Measurements from ENCODE around the gene AJAP1. TPM values are rescaled to one million over a fixed set of nuclear protein-coding genes. Genes with fewer than 3 reads are reported as not detected.
A peak's percentile ranks its signal among the peaks of the same experiment; 100 is the strongest.

AJAP1 gene
- polyA plus RNA-seq, 1 donor from 2014 or later = 7.9 TPM

DNA sequence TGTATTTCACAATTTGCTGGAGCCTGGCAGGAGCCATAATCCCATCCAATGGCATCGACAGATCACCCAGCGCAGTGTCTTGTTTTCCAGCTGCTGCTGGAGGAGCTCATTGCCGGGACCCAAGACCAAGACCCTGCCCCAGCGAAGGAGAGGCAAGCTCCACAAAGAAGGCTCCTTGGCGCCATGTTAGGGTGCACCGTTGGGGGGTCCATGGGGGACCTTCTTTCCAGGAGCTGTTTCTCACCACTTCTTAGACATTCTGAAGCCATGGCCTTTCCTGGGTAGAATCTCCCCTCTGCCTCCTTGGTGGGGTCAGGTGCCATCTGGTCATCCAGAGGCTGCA lies 31.1 kb downstream of the AJAP1 start:
- no peaks in the 10 kb centered on the region for H4K20me1 ChIP-seq (ENCODE audit: insufficient read depth)
- H3K4me3 ChIP-seq (ENCODE audit: low read length) = no peak overlapping the region
- H3F3A ChIP-seq (ENCODE audit: insufficient read depth, low read length, poor library complexity, severe bottlenecking) = no peaks in the 10 kb centered on the region
- no peaks in the 10 kb centered on the region for H3K79me2 ChIP-seq (replicated peaks; ENCODE audit: insufficient read depth, low read length)
- H3K36me3 ChIP-seq (ENCODE audit: insufficient read depth, low read length) = no peaks in the 10 kb centered on the region
- peak overlapping the region; percentile 65 for H3K27ac ChIP-seq (ENCODE audit: low read length)
- TF ChIP-seq TAF1 (IDR thresholded peaks at IDR 0.05; ENCODE audit: low read depth) (no peak), EZH2 (IDR thresholded peaks at IDR 0.05; ENCODE audit: borderline replicate concordance, insufficient read depth, low read length, poor library complexity, severe bottlenecking) (no peak), SMC3 (conservative IDR thresholded peaks at IDR 0.05; ENCODE audit: poor library complexity) (no peak), RAD21 (conservative IDR thresholded peaks at IDR 0.05) (peak; percentile 2)
- TF ChIP-seq, protein P1, sequence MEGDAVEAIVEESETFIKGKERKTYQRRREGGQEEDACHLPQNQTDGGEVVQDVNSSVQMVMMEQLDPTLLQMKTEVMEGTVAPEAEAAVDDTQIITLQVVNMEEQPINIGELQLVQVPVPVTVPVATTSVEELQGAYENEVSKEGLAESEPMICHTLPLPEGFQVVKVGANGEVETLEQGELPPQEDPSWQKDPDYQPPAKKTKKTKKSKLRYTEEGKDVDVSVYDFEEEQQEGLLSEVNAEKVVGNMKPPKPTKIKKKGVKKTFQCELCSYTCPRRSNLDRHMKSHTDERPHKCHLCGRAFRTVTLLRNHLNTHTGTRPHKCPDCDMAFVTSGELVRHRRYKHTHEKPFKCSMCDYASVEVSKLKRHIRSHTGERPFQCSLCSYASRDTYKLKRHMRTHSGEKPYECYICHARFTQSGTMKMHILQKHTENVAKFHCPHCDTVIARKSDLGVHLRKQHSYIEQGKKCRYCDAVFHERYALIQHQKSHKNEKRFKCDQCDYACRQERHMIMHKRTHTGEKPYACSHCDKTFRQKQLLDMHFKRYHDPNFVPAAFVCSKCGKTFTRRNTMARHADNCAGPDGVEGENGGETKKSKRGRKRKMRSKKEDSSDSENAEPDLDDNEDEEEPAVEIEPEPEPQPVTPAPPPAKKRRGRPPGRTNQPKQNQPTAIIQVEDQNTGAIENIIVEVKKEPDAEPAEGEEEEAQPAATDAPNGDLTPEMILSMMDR (IDR thresholded peaks at IDR 0.05; ENCODE audit: poor library complexity, severe bottlenecking) = no peak
- H2AFZ ChIP-seq (ENCODE audit: low read depth, low read length) = no peak overlapping the region
- no peak overlapping the region for H3K9ac ChIP-seq (ENCODE audit: low read length)
- no peaks in the 10 kb centered on the region for H3K9me2 ChIP-seq (ENCODE audit: insufficient read depth, low read length)
- H3K9me3 ChIP-seq (ENCODE audit: low read length) = no peaks in the 10 kb centered on the region
- H3K27me3 ChIP-seq (ENCODE audit: insufficient read depth, low read depth, low read length) = no peaks in the 10 kb centered on the region
- H3K4me2 ChIP-seq (ENCODE audit: low read length) = no peak overlapping the region

DNA sequence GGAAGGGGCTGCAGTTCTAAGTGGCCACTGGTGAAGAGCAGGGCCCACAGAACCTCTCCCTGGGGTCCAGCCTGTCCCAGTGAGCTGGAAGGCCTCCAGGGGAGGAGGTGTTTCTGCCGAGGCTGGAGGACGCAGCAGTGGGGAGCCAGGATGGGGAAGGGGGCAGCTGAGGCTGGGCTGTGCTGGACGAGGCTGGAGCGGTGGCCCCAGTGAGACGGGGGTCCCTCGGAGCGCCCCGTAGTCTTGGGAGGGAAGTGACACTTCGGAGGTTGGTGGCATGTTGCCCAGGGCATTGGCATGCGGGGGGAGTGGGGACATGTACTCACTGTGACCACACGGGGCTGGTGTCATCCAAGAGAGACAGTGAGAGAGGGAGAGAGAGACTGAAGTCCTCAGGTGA lies 33.5 kb downstream of the AJAP1 start:
- H3K36me3 ChIP-seq (ENCODE audit: insufficient read depth, low read length) = no peaks in the 10 kb centered on the region
- H3K9me2 ChIP-seq (ENCODE audit: insufficient read depth, low read length) = no peaks in the 10 kb centered on the region
- no peak overlapping the region for H3K9ac ChIP-seq (ENCODE audit: low read length)
- no peaks in the 10 kb centered on the region for H3K9me3 ChIP-seq (ENCODE audit: low read length)
- H3K4me2 ChIP-seq (ENCODE audit: low read length) = no peak overlapping the region
- TF ChIP-seq EP300 (conservative IDR thresholded peaks at IDR 0.05; ENCODE audit: poor library complexity, severe bottlenecking) (no peak), TAF1 (IDR thresholded peaks at IDR 0.05; ENCODE audit: low read depth) (no peak), MXI1 (conservative IDR thresholded peaks at IDR 0.05; ENCODE audit: poor library complexity, severe bottlenecking) (no peak)
- TF ChIP-seq, protein P1 (IDR thresholded peaks at IDR 0.05; ENCODE audit: poor library complexity, severe bottlenecking) = no peak
- H3K27me3 ChIP-seq (ENCODE audit: insufficient read depth, low read depth, low read length) = no peaks in the 10 kb centered on the region
- no peaks in the 10 kb centered on the region for H4K20me1 ChIP-seq (ENCODE audit: insufficient read depth)
- no peak overlapping the region for H3K4me3 ChIP-seq (ENCODE audit: low read length)
- H3K27ac ChIP-seq (ENCODE audit: low read length) = no peak overlapping the region
- no peak overlapping the region for H2AFZ ChIP-seq (ENCODE audit: low read depth, low read length)
- no peaks in the 10 kb centered on the region for H3K79me2 ChIP-seq (replicated peaks; ENCODE audit: insufficient read depth, low read length)
- no peaks in the 10 kb centered on the region for H3F3A ChIP-seq (ENCODE audit: insufficient read depth, low read length, poor library complexity, severe bottlenecking)

DNA sequence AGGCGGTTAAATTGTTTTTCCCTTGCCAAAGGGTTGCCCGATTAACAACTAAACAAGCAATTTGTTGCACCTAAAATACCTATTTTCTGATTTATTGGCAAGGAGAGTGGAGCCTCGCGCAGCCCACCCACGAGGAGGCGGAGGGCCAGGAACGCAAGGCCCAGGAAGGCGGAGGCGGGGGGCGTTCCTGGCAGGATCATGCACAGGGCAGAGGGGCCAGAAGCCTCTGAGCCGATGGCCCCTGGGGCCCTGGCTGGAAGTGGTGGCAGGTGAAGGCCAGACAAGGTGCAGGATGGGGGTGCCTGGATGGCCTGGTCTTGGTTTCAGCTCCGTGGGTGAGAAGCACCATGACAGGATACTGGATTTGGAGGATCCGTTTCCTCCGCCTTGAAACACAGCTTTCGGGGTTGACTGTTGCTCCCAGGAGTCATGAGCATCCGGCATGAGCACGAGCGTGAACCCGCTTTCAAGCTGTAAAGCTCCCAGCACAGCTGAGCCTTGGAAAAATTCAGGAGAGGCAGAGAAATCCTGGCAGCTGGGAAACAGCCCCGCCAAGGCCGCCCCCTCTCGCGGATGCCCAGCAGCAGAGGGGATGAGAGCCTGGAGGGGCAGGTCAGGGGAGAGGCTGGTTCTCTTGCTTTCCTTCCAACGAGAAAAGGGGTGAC lies 35.0 kb downstream of the AJAP1 start:
- TF ChIP-seq SMC3 (conservative IDR thresholded peaks at IDR 0.05; ENCODE audit: poor library complexity) (no peak), EZH2 (IDR thresholded peaks at IDR 0.05; ENCODE audit: borderline replicate concordance, insufficient read depth, low read length, poor library complexity, severe bottlenecking) (no peak)
- TF ChIP-seq, protein P2, sequence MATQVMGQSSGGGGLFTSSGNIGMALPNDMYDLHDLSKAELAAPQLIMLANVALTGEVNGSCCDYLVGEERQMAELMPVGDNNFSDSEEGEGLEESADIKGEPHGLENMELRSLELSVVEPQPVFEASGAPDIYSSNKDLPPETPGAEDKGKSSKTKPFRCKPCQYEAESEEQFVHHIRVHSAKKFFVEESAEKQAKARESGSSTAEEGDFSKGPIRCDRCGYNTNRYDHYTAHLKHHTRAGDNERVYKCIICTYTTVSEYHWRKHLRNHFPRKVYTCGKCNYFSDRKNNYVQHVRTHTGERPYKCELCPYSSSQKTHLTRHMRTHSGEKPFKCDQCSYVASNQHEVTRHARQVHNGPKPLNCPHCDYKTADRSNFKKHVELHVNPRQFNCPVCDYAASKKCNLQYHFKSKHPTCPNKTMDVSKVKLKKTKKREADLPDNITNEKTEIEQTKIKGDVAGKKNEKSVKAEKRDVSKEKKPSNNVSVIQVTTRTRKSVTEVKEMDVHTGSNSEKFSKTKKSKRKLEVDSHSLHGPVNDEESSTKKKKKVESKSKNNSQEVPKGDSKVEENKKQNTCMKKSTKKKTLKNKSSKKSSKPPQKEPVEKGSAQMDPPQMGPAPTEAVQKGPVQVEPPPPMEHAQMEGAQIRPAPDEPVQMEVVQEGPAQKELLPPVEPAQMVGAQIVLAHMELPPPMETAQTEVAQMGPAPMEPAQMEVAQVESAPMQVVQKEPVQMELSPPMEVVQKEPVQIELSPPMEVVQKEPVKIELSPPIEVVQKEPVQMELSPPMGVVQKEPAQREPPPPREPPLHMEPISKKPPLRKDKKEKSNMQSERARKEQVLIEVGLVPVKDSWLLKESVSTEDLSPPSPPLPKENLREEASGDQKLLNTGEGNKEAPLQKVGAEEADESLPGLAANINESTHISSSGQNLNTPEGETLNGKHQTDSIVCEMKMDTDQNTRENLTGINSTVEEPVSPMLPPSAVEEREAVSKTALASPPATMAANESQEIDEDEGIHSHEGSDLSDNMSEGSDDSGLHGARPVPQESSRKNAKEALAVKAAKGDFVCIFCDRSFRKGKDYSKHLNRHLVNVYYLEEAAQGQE (IDR thresholded peaks at IDR 0.05; ENCODE audit: borderline replicate concordance) = peak; percentile 26
- no peak overlapping the region for H3K27ac ChIP-seq (ENCODE audit: low read length)
- H3K9ac ChIP-seq (ENCODE audit: low read length) = no peak overlapping the region

More for the DNA sequence above, 35.0 kb downstream of the AJAP1 start:
- H3K4me2 ChIP-seq (ENCODE audit: low read length) = no peak overlapping the region
- H3K36me3 ChIP-seq (ENCODE audit: insufficient read depth, low read length) = no peaks in the 10 kb centered on the region
- no peak overlapping the region for H3K4me3 ChIP-seq (ENCODE audit: low read length)
- no peak overlapping the region for H2AFZ ChIP-seq (ENCODE audit: low read depth, low read length)
- H3K9me3 ChIP-seq (ENCODE audit: low read length) = no peaks in the 10 kb centered on the region
- no peaks in the 10 kb centered on the region for H3K27me3 ChIP-seq (ENCODE audit: insufficient read depth, low read depth, low read length)
- no peaks in the 10 kb centered on the region for H4K20me1 ChIP-seq (ENCODE audit: insufficient read depth)
- no peaks in the 10 kb centered on the region for H3K79me2 ChIP-seq (replicated peaks; ENCODE audit: insufficient read depth, low read length)
- H3F3A ChIP-seq (ENCODE audit: insufficient read depth, low read length, poor library complexity, severe bottlenecking) = no peaks in the 10 kb centered on the region
- H3K9me2 ChIP-seq (ENCODE audit: insufficient read depth, low read length) = no peaks in the 10 kb centered on the region

Data from neural cell (in vitro differentiated cells).